COLO829 (cell line): Measurements from ENCODE around the gene TBC1D20.
A peak's percentile ranks its signal among the peaks of the same experiment; 100 is the strongest.

ENCODE experiments used
- DNase-seq: peaks from one replicate; pipeline ENCODE4 v3.0.0; 2012; ENCODE audit warnings: low spot score

TBC1D20 gene

DNA sequence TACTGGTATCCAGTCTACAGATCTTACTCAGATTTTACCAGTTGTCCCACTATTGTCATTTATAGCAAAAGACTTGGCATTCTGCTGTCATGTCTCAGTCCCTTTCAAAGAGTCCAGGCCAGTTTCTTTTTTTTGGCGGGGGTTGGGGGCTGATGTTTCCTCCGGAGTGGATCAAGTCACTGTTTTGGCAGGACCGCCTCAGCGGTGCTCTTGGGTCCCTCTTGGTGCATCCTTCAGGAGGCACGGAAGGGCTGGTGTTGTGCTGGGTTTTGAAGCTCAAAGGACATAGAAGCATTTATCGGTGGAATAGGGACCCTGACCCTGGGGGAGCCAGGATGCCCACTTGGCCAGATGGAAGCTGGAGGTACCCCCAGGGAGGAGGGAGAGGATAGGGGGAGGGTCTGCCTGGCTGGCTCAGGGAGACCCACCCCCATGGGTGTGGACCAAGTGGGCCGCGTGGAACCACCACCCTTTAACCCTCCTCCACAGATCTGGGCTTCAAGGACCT lies 43.4 kb downstream of the TBC1D20 start:
- DNase-seq, result no peak

DNA sequence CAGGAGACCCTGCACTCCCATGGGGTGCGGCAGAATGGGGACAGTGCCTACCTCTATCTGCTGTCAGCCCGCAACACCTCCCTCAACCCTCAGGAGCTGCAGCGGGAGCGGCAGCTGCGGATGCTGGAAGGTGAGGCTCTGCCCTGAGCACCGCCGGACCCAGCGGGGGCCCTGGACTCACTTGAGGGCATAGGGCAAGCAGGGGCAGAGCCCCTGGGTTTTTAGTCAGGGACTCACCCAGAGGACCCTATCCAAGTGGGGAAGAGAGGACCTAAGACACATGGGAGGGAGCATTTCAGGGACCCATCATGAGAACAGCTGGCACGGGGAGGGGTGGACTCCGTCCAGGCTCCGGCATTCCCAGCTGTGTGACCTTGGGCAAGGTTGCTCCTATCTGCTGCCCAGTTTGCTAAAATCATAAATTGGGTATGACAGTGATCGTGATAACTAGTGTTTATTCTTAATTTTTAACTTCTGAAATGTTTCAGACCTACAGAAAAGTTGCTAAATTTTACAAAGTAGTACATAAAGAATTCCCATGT lies 44.5 kb downstream of the TBC1D20 start:
- no peak for DNase-seq

DNA sequence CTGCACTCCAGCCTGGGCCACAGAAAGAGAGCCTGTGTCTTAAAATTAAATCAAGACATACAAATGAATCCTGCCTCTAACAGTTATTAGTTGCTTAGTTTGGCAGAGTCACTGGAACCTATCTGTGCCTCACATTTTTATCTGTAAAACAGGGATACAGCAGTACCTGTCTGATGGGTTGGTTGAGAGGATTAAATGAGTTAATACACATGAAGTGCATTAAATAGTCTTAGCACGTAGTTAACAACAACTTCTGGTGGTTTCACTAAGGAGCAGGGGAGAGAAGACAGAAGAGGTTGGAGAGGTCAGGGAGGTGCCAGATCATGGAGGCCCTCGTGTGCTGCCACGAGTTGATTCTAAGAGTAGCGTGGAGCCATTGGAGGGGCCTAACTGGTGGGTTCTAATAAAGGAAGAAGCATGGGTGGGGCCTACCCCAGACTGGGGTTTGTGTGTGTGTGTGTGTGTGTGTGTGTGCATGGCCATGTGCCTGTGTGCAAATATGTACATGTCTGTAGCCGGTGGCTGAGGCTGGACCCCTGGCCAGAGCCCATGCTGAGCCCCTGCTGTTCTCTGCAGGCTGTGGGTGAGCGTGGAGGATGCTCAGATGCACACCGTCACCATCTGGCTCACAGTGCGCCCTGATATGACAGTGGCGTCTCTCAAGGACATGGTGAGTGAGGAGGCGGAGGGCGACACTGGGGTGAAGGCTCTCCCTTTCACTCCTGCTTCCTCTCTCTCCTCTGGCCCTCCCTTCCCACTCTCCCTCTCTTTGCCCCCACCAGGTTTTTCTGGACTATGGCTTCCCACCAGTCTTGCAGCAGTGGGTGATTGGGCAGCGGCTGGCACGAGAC lies 45.2 kb downstream of the TBC1D20 start:
- no peak for DNase-seq

DNA sequence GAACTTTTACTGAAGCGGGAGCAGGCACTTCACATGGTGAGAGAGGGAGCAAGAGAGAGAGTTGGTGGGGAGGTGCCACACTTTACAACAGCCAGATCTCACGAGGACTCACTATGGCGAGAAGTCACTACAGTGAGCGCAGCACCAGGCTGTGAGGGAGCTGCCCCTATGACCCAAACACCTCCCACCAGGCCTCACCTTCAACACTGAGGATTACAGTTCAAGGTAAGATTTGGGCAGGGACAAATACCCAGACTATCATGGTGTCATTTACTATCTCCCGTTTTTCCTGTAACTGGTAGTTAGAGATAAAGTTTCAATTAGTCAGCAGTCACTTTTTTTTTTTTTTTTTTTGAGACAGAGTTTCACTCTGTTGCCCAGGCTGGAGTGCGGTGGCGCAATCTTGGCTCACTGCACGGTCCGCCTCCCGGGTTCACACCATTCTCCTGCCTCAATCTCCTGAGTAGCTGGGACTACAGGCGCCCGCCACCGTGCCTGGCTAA lies 46.5 kb downstream of the TBC1D20 start:
- no peak for DNase-seq

DNA sequence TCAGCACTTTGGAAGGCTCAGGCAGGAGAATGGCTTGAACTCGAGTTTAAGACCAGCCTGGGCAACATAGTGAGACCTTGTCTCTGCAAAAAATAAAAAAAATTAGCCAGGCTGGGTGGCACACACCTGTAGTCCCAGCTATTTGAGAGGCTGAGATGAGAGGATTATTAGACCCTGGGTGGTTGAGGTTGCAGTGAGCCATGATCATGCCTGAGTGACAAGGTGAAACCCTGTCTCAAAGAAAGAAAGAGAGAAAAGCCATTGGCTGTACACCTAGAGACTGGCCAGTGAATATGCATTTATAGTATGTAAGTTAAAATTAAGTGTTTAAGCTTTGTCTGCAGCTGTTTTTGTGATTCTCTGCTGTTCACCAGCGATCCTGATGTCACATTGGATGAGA lies 48.2 kb downstream of the TBC1D20 start:
- no peak for DNase-seq

DNA sequence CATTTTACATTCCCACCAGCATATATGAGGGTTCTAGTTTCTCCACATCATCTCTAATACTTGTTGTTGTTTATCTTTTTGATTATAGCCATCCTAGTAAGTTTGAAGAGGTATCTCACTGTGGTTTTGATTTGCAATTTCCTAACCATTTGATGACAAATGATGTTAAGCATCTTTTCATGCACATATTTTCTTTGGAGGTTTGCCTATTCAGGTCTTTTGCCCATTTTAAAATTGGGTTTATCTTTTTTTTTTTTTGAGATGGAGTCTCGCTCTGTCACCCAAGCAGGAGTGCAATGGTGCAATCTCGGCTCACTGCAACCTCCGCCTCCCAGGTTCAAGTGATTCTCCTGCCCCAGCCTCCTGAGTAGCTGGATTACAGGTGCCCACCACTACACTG lies 50.3 kb downstream of the TBC1D20 start:
- DNase-seq, result no peak

DNA sequence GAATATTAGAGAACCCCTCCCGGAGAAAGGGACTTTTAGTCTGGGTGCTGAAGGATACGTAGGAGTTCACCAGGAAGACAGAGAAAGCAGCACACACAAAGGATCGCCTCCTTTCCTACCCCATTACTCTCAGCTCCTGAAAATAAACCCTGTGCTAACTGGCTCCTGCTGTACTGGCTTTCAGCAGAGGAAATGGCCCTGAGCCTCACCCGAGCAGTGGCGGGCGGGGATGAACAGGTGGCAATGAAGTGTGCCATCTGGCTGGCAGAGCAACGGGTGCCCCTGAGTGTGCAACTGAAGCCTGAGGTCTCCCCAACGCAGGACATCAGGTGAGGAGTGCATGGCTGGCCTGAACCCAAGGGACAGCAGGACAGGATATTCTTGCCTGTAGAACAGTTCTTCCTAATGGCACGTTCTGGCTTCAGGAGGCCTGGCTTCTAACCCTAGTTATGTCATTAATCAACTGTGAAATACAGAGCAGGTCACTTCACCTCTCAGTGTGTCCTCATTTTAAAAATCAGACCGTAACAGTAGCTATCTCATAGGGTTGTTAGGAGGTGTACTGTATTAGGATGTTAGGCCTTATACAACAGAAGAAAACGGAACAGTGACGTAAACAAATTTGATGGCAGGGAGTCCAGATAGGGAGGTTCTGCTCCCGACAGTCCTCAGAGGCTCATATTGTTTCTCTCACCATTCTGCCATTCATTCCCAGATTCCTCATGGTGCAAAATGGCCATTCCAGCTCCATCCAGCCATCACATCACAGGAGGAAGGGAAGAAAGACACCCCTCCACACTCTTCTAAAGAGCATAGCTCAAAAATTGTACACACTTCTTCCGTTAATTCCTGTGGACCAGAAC lies 52.4 kb downstream of the TBC1D20 start:
- no peak for DNase-seq

DNA sequence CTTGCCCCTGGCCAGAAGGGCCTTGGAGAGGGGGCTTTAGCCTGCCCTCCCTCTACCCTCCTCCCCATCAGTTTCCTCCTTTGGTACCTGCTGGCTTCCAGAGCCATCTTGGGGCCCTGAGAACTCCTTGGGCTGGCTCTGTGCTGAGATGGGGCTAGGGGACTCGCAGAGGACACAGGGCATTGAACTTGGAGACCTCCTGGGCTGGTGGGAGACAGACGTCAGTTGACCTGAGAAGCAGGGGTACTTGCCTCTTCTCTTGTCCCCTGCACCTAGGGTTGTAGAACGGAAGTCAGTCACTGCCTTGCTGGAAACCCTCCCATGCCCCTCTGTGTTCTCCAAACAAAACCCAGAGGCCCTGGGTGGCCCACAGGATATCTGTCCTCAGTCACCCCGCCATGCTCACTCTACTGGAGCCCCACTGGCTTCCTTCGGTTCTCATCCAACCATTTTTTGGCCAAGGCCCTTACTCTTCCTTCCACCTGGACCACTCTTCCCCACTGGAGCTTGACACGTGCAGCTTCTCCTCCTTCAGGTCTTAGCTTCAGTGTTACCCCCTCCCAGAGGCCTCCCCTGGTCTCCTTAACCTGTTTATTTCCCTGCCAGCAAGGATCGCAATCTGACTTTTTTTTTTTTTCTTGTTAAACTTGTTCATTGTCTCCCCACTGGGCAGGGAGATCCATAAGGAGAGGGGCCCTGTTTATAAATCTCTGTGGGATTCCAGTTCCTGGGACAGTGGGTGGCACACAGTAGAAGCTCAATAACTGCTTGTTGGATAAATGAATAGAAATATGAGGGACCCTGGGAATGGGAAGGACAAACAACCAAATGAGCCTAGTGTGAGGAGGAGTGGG lies 53.3 kb downstream of the TBC1D20 start:
- no peak for DNase-seq

DNA sequence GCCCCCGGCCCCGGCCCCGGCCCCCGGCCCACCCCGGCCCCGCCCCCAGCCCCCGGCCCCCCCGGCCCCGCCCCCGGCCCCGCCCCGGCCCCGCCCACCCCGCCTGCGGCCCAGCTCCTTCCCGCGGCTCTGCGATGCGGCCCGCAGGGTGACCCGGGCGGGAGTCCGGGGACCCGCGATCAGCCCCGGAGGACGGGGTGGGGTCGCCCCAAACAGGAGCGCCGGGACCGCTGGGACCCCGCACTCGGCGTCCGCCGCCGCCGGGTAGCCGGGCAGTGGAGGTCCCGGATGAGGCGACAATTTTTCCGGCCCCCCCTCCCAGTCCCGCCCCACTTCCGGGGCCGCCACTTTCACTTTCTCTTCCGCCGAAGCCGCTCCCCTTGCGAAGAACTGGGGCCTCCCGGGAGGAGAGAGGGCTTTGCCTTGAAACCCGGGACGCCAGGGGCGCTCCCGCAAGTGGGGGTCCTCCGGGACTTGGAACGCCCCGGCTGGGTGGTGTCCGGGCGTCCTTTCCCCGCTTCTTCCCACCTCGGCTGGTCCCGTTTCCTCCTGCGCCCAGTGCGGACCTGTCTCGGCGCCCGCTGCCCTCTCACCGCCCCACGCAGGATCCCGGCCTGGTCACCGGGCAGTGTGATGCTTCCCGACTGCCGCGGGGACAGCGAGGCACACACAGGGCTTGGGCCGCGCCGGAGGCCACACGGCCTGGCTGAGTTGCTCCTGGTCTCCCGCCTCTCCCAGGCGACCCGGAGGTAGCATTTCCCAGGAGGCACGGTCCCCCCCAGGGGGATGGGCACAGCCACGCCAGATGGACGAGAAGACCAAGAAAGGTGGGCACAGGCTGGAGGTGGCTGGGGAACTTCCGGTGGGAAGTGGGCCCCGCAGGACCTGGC lies 54.1 kb downstream of the TBC1D20 start, which contains the start of gene RBCK1:
Gene RBCK1 (plus strand): TSS at position 347 of the 890 bp plus-strand sequence. CDS start 459 bp downstream, at position 806.
- peak; percentile 96 for DNase-seq

DNA sequence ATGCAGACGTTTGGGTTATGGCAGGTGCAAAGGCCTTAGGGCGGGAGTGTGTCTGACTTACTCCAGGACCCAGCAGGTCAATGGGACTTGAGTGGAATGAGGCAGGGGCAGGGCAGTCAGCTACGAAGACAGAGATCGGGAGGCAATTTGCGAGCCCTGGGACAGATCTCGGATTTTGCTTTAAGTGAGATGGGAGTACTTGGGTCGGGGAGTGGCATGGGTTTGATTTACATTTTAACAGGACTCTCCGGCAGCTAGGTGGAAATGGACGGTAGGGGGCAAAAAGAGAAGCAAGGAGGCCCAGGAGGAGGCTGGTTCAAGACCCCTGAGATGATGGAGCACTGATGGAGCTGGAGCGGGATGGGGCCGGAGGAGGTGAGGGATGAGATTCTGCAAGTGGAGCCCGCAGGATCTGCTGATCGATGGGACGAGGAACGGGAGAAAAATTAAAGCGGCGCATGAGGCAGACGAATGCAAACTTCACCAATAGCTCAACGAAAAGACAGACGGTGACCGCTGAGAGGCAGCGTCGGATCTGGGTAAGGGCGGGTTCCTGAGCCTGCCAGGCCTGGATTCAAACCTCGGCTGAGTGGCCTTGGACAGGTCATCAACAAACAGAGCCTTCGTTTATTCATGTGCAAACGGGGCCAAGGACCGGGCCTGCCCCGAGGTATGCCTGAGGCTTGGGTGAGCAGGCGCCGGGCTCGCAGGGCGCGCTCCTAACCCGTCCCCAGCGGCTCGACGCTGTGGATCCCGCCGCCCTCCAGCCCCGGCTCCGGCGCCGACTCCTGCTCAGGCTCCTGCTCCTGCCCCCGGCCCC lies 55.0 kb downstream of the TBC1D20 start:
- peak; percentile 95 for DNase-seq

DNA sequence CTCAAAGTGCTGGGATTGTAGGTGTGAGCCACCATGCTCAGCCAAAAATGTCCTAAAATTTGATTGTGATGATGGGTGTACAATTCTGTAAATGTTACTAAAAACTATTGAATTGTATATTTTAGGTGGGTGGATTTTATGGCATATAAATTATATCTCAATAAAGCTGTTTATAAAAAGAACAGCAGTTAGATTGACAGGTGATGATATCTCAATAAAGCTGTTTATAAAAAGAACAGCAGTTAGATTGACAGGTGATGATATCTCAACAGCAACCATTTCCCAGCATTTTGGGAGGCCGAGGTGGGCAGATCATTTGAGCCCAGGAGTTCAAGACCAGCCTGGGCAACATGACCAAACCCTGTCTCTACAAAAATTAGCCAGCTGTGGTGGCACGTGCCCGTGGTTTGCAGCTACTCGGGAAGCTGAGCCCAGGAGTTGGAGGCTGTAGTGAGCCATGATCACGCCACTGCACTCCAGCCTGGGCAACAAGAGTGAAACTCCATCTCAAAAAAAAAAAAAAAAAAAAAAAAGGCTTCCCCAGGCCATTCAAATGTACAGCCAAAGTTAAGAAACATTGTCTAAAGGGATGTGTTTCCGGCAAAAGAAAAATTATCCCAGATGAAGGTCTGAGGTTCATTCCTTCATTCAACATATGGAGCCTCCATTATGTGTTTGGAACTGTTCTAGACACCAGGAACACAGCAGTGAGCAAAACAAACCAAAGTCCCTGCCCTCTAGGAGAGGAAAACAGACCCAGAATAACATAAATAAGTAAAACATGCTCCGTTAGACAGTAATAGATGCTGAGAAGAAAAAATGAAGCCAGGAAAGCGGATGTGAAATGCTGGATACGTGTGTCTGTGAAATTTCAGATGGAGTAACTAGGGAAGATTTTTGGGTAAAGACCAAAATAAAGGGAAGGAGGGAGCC lies 55.9 kb downstream of the TBC1D20 start:
- DNase-seq, result no peak

DNA sequence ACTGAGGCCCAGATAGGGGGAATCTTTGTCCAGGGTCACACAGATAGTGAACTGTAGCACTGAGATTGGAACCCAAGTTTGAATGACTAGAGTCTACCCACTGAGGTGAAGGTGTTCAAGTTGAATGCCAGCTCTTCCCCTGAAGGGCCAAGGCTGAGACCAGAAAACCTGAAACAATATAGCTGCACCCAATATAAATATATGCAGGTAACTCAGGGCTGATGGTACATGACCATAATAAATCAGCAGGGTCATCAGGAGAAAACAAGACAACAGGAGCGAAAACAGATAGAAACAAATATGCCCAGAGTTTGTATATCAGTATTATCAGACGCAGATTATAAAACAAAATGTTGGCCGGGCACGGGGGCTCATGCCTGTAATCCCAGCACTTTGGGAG lies 58.2 kb downstream of the TBC1D20 start:
- DNase-seq, result no peak

DNA sequence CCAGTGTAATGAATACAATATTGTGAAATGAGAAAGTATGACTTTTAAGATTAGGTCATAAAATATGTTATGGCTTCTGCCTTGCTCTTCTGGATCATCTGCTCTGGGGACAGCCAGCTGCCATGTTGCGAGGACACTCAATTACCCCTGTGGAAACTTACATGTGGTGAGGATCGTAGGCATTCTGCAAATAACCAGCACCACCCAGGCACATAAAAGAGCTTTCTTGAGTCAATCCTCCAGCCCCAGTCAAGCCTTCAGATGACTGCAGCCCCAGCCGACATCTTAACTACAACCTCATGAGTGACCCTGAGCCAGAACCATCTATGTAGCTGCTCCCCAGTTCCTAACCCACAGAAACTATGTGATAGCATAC lies 58.8 kb downstream of the TBC1D20 start:
- no peak for DNase-seq

DNA sequence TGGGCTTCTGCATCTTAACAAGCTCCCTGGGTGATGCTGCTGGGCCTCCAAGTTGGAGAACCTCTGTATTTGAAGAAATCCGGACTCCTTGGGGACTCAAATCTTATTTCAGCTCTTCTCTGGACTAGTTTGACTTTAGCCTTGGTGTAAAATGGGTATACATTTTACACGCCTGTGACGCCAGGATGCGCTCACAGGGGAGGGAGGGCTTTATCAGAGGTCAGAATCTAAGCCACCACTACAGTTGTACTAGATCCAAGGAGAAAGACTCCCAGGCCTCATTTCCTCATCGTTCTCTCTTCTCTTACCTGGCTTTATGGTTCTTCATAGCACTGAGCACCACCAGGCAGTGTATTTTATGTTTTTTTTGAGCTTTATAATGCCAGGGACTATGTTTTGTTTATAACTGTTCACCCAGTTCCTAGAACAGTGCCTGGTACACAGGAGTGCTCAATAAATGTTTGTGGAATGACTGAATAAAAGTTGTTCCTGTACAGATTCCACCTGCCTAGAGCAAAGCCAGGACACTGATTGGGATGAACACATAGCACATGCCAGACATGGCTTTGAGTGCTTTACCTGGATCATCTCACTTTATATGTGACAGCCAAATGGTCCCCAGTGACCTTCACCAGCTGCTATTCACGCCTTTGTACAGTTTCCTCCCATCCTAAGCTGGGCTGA lies 59.3 kb downstream of the TBC1D20 start:
- no peak for DNase-seq

DNA sequence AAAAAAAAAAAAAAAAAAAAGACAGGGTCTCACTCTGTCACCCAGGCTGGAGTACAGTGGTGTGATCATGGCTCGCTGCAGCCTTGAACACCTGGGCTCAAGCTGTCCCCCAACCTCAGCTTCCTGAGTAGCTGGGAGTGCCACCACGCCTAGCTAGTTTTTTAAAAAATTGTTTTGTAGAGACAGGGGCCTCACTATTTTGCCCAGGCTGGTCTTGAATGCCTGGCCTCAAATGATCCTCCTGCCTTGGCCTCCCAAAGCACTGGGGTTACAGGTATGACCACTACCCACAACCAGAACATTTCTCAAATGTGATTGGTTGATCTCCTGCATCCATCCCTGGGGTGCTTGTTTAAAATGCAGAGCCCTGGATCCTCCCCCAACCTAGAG lies 59.8 kb downstream of the TBC1D20 start:
- no peak for DNase-seq

DNA sequence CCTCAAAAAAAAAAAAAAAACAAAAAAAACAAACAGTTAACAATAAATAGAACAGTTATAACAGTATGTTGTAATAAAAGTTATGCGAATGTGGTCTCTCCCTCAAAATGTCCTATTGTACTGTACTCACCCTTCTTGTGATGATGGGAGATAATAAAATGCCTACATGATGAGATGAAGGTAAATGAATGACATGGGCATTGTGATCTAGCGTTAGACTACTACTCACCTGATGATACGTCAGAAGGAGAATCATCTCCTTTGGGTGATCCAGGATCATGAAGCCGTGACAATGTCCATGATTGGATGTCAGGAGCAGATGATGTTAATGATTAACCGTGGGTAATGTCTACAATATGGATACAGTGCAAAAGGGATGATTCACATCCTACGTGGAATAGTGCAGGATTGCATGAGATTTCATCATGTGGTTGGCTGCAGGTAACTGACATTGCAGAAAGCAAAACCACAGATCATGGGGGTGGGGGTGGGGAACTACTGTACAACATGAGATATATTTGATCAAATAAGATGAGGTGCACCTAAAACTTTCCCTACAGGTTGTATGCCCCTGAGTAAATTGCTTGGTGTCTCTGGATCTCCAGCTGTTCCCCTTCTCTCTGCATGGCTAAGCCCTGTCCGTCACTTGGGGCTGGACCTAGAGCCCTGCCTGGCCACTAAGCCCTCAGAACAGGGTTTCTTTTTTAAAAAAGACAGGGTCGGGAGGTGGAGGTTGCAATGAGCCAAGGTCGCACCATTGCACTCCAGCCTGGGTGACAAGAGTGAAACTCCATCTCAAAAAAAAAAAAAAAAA lies 60.4 kb downstream of the TBC1D20 start:
- no peak for DNase-seq
